ENCODE data around the gene ALDH16A1. TPM values are rescaled to one million over a fixed set of nuclear protein-coding genes. Genes with fewer than 3 reads are reported as not detected.

ALDH16A1 gene
- total and polyA plus RNA-seq, 9 donors, result 0.93 to 24.2 (median 20.2) TPM

DNA sequence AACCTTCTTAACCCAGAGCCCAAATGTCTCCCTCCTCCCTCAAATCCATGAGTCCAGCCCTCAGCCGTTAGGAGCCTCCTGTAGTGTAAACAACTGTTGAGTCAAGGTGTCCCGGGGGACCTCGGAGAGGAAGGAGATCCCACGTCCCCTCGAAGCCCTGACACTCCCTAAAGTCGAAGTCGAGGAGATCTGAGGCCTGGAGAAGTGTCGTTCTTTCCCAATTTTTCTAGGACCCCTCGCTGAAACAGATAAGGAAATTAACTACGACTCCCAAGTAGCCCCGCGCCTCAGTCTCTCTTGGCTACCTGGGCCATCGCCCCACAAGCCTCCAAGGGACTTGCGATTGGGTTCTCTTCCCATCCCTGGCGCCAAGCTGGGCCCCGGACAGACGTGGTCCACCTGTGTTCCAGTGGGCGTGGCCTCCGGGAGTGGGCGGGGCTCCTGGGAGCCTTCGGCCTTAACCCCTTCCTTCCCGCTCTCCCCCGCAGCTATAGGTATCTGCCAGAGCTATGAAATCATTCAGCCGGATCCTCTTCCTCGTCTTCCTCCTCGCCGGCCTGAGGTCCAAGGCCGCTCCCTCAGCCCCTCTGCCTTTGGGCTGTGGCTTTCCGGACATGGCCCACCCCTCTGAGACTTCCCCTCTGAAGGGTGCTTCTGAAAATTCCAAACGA lies 27.0 kb upstream of the ALDH16A1 start:
- no peak for DNase-seq
- no peaks in the 10 kb centered on the region for H3K36me3 ChIP-seq
- intact Hi-C loops (cut with DNase I), result no loop called here
- H3K9me3 ChIP-seq, result no peaks in the 10 kb centered on the region
- TF ChIP-seq, protein P1, sequence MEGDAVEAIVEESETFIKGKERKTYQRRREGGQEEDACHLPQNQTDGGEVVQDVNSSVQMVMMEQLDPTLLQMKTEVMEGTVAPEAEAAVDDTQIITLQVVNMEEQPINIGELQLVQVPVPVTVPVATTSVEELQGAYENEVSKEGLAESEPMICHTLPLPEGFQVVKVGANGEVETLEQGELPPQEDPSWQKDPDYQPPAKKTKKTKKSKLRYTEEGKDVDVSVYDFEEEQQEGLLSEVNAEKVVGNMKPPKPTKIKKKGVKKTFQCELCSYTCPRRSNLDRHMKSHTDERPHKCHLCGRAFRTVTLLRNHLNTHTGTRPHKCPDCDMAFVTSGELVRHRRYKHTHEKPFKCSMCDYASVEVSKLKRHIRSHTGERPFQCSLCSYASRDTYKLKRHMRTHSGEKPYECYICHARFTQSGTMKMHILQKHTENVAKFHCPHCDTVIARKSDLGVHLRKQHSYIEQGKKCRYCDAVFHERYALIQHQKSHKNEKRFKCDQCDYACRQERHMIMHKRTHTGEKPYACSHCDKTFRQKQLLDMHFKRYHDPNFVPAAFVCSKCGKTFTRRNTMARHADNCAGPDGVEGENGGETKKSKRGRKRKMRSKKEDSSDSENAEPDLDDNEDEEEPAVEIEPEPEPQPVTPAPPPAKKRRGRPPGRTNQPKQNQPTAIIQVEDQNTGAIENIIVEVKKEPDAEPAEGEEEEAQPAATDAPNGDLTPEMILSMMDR (IDR thresholded peaks at IDR 0.05), result no peak
- TF ChIP-seq EP300 (IDR thresholded peaks at IDR 0.05) (no peak), POLR2A (IDR thresholded peaks at IDR 0.05) (no peak)
- peaks cover 1% of the 10 kb centered on the region for H3K4me1 ChIP-seq (ENCODE audit: insufficient read depth)
- peaks cover 11% of the 10 kb centered on the region for H3K27me3 ChIP-seq
- WGBS, 3 donors, result 2 to 4% (median 3%) methylated on average over 30 of the region's 30 CpGs
- no peak overlapping the region for H3K27ac ChIP-seq
- no peak overlapping the region for H3K4me3 ChIP-seq

DNA sequence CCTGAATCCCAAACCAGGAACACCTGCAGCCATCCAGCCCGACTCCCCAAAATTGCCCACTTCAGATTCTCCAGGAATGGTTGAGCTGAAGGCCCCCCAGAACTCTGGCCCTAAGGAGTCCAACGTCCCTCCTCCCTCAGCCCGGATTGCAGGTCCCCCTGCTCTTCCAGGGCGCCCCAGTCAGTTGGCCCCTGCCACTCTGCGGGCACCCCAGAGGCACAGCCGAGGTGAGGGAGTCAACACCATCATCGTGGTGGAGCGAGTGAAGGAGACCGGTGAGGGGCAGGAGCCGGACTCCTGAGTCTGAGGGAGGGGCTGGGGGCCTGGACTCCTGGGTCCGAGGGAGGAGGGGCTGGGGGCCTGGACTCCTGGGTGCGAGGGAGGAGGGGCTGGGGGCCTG lies 25.7 kb upstream of the ALDH16A1 start:
- no peaks in the 10 kb centered on the region for H3K36me3 ChIP-seq
- 44 to 49% (median 44%) methylated on average over 9 to 12 of the region's 12 CpGs for WGBS, 3 donors
- no peaks in the 10 kb centered on the region for H3K9me3 ChIP-seq
- H3K4me1 ChIP-seq (ENCODE audit: insufficient read depth), result peaks cover 1% of the 10 kb centered on the region
- TF ChIP-seq POLR2A (IDR thresholded peaks at IDR 0.05), result no peak
- no peak for TF ChIP-seq EP300 (IDR thresholded peaks at IDR 0.05)
- TF ChIP-seq, protein P1 (IDR thresholded peaks at IDR 0.05), result no peak
- no peak overlapping the region for H3K4me3 ChIP-seq
- DNase-seq, result no peak
- intact Hi-C loops (cut with DNase I), result no loop called here
- H3K27me3 ChIP-seq, result peaks cover 14% of the 10 kb centered on the region
- no peak overlapping the region for H3K27ac ChIP-seq

DNA sequence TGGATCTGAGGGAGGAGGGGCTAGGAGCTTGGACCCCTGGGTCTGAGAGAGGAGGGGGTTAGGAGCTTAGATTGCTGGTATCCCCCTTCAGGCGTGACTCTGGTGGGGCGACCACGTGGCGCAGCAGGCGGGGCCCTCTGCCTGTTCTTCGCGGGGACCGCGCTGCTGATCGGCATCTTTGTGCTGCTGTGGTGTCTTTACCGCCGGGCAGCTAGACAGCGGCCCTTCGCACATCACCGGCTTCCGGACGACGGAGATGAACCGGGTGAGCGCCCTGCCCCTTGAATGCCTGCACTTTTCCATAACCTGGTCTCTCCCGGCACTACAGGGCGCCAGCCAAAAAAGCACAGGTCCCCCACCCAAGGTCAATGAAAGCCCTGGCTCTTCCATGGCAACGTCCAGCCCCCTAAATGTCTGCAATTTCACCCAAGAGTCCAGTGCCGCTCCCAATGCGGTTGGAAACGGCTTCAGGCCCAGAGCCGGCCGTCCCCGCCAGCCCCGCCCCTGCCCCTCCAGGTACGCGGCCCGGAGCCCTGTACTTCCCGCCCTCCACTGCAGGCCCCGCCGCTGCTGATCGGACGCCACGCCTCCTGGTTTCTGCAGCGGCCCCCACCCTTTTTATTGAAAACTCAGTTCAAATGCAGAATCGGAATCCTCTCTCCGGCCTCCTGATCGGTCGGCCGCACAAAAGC lies 25.0 kb upstream of the ALDH16A1 start:
- TF ChIP-seq, protein P1 (IDR thresholded peaks at IDR 0.05), result no peak
- TF ChIP-seq POLR2A (IDR thresholded peaks at IDR 0.05) (no peak), EP300 (IDR thresholded peaks at IDR 0.05) (no peak)
- Histone ChIP-seq H3K27me3 (peaks cover 13% of the 10 kb centered on the region), H3K36me3 (no peaks in the 10 kb centered on the region), H3K27ac (no peak overlapping the region), H3K4me1 (ENCODE audit: insufficient read depth) (peaks cover 1% of the 10 kb centered on the region), H3K9me3 (no peaks in the 10 kb centered on the region), H3K4me3 (no peak overlapping the region)
- 1 to 2% (median 1%) methylated on average over 40 to 45 of the region's 45 CpGs for WGBS, 3 donors
- intact Hi-C loops (cut with DNase I), result no loop called here
- no peak for DNase-seq

DNA sequence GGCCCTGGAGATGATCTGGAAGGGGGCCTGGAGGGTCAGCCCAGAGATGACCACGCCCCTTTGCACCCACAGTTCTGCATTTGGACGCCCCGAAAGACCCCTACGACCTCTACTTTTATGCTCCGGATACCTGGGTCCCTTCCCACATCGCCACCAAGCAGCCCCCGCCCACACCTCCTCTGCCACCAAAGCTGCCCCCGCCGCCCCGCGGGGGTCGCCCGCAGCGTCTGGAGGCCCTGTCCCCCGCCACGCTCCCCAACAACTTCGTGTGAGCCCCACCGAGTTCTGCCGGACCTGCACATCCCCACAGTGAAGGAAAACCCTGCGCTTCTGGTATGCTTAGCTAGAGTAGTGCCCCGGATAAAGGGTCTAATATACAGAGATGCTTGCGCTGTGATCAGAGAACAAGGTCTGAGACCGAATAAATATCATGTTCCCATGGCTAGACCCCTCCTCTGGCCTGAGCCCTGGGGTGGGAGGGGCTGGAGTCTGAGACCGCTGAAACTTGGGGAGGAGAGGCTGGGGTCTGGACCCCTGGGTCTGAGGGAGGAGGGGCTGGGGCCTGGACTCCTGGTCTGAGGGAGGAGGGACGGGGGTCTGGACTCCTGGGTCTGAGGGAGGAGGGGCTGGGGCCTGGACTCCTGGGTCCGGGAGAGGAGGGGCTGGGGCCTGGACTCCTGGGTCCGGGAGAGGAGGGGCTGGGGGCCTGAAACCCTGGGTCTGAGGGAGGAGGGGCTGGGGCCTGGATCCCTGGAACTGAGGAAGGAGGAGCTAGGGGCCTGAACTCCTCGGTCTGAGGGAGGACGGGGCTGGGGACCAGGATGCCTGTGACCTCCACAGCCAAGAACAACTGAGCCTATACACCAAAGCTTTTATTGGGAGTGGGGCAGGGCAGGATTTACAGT lies 24.2 kb upstream of the ALDH16A1 start:
- no peaks in the 10 kb centered on the region for H3K36me3 ChIP-seq
- intact Hi-C loops (cut with DNase I), result no loop called here
- no peak overlapping the region for H3K4me3 ChIP-seq
- H3K27me3 ChIP-seq, result peaks cover 8% of the 10 kb centered on the region
- peaks cover 1% of the 10 kb centered on the region for H3K4me1 ChIP-seq (ENCODE audit: insufficient read depth)
- H3K9me3 ChIP-seq, result no peaks in the 10 kb centered on the region
- no peak overlapping the region for H3K27ac ChIP-seq
- no peak for DNase-seq
- TF ChIP-seq EP300 (IDR thresholded peaks at IDR 0.05), result no peak
- TF ChIP-seq, protein P1 (IDR thresholded peaks at IDR 0.05), result no peak
- WGBS, 3 donors, result 12 to 16% (median 14%) methylated on average over 28 to 29 of the region's 29 CpGs
